GM18505 (cell line): ENCODE data around the gene ST13.
"Not testable (repeated sequence)": the region's sequence is repeated elsewhere in the genome, so short reads cannot be mapped to it uniquely, and the experiment has no call there.

Experiments used
- ATAC-seq: cut with Tn5 transposase; IDR thresholded peaks from one replicate; pipeline ENCODE4 v1.9.1; 2021; ENCODE audit not compliant: unreplicated experiment
- POLR2A ChIP-seq: IDR thresholded peaks from 4 replicates; pipeline ENCODE4 v1.6.1; 2011; ENCODE audit warnings: borderline replicate concordance; ENCODE audit not compliant: insufficient read depth, insufficient read length; ENCODE audit errors: extremely low read depth

Gene ST13

DNA sequence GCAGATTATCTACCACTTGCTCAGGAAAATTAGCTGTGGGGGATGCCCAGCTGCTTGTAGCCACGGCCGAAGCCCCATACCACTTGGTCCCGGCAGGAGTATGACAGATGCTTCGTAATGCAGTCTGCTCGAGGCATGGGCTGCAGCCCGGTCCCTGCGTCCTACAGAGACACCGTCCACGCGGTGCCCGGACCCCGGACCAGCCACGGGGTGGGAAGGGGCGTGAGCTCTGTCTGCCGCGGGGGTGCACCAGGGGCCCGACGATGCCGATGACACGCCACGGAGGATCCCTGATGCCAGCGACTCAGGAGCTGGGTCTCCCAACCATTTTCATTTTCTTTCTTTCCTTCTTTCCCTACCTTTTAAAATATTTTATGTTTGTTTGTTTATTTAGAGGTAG is 67.3 kb downstream of the ST13 start:
- ATAC-seq: no peak
- TF ChIP-seq POLR2A: no peak

DNA sequence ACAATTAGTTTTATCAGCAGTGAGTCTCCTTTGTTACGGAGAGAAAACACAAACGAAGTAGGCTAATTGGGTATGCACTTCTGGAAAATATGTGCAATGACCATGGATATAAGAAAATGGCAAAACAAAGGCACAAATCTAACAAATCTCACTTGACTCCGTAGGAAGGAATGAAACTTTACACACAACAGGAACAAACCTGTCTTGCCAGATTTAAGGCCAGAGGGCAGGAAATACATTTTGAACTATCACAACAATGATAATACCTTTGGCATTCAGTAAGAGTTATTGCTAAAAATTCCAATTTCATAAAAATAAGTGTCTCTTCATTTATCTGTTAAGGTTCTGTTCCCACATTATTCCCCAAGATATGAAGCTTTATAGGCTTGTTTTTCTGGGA is 73.9 kb downstream of the ST13 start:
- no peak for ATAC-seq
- no peak for TF ChIP-seq POLR2A

DNA sequence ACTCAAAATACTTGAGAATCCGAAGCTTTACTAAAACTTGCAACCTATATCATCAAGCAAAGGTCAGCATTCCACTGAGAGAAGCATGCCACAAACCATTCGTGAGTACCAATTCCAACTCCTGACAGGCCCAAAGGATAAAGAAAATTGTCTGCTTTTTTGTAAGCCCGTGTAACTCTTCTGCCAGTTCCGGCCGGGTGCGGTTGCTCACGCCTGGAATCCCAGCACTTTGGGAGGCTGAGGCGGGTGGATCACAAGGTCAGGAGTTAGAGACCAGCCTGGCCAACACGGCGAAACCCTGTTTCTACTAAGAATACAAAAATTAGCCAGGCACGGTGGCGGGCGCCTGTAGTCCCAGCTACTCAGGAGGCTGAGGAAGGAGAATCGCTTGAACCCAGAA is 74.7 kb downstream of the ST13 start:
- not testable (repeated sequence) for ATAC-seq
